Esophagus mucosa (tissue), 1 donor: Measurements from ENCODE around the gene SMURF1. TPM values are rescaled to one million over a fixed set of nuclear protein-coding genes. Genes with fewer than 3 reads are reported as not detected.

ENCODE experiments used
- ATAC-seq: fragments of 200-7000 bp; cut with Tn5 transposase; one replicate; pipeline ENCODE4 v1.9.1; 2020
- total RNA-seq: library from RNA; stranded (reverse); gene quantifications from one replicate; pipeline ENCODE4 v1.2.4, GENCODE V29; 2023
- donor health status: DM: yes; HTN: yes; CAD: no.

The SMURF1 gene
- total RNA-seq, 1 donor from 2014 or later, result 27.4 TPM

- ATAC-seq, result no peak
Observed at GRCh38 chr7:99004216-99004615, 139.7 kb downstream of the SMURF1 start.

GRCh38 chr7:99003419-99003818 is 140.5 kb downstream of the SMURF1 start:
- no peak for ATAC-seq

GRCh38 chr7:99002827-99003212 is 141.1 kb downstream of the SMURF1 start:
- ATAC-seq, result no peak

DNA sequence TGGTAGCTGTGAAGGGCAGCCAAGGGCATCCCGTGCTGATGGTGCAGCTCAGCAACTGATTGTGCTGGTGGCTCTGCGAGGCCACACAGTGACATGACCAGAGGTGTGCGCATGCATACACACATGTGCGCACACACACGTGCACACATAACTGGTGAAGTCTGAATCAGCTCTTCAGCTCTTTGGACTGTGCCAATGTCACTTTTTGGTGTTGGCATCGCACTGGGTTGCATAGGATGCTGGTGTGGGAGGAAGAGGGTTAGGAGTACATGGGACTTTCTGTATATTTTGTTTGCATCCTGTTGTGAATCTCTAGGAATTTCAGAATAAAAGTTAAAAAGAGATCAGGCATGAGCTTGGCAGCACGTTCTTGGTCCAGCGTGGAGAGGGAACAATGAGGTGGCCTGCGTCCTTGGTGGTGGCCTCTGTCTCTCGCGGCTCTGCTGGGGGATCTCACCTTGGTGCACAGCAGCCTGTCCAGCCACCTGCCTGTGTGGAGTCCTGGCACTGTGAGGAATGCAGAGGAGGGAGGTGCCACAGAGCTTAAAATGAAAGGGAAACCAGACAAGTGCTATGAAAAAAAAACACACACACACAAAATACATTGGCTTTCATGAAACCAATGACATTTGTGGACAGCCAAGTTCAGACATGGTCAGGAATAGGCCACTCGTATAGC is 141.6 kb downstream of the SMURF1 start:
- ATAC-seq, result no peak

DNA sequence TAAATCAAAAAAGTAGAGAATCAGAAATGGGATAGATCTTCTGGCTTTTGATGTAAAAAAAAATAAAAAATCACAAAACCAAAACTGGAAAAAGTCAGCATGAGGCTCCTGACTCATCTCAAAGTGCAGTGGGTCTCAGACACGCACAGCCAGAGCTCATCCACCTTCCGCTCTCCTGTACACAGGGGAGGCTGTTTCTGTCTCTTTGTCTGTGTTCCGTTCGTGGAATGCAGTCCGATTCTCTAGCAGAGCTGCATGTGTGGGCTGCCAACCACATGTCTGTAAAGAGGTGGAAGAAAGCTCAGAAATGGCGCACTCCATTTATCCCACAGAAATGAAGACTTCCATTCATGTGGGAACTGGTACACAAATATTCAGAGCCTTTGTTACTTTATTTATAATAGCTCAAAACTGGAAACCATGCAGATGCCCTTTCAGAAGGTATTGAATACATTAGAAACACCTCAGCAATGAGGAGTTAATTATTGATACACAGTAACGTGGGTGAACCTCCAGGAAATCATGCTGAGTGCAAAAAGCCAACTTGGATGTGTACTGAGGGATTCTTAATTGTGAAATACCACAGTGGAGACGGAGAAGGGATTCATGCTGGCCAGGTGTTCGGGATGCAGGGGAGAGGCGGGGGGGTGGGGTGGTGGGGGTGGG is 142.3 kb downstream of the SMURF1 start:
- ATAC-seq, result no peak

- no peak for ATAC-seq
Observed at GRCh38 chr7:99000904-99001465, 142.9 kb downstream of the SMURF1 start.

GRCh38 chr7:99000196-99000903 is 143.6 kb downstream of the SMURF1 start:
- peak; percentile 27 for ATAC-seq

DNA sequence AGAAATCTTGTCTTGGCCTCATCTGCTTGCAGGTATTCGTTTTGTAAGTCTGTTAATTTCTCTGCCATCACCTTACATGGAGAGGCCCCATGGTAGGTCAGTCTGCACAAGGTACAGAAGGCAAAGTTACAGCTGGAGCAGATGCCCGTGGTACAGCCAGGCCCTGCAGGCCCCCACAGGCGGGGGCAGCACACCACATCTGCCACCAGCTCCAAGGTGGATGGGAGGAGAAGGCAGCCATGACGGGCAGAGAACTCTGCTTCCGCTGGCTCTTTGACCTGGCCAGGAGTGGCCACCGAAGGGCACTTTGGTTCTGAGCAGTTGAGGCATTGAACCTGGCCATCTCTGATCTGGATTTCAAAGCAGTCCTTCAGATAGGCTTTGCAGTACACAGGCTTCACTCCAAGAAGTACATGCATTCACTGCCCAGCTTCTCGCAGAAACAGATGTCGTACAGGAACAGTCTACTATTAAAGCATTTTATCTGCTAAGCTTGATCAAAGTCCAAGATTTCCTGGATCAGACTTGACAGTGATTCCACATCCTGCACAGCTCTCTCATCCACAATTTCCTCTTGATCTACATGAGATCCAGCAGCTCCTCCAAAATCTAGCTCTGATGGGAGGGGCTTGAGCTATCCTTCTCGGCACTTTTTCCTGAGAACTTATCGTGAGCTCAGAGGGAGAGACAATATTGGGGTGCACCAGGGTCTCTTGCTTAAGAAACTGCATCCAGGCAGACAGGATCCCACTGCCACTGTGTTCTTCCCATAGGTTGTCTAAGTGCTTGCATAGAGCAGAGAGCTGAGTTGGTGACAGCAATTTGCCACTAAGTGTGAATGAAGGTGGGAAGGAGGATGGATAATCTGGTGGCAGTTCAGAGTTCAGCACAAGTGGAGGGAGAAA is 144.8 kb downstream of the SMURF1 start:
- ATAC-seq, result no peak

- no peak for ATAC-seq
Observed at GRCh38 chr7:98997846-98998245, 146.1 kb downstream of the SMURF1 start.

- ATAC-seq, result no peak
Observed at GRCh38 chr7:98996150-98996552, 147.8 kb downstream of the SMURF1 start.

DNA sequence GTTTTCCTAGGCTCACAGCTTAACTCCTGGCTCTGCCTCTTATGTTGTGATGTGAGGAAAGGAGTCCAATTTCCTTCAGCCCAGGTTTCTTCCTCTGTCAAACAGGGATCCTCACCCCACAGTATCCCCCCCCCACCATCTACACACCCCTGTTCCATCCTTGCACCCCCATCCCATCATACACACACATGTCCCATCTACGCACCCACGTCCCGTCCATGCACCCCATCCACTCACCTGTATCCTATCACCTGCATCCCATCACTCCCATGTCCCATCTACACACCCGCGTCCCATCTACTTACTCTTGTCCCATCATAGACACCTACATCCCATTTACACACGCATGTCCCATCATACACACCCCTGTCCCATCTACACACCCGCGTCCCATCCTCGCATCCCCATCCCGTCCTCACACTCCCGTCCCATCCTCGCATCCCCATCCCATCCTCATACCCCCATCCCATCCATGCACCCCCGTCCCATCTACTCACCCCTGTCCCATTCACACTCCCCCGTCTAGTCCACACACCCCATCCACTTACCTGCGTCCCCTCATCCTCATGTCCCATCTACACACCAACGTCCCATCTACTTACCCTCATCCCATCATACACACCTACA is 148.3 kb downstream of the SMURF1 start:
- ATAC-seq, result peak; percentile 8

- no peak for ATAC-seq
Observed at GRCh38 chr7:98995111-98995510, 148.8 kb downstream of the SMURF1 start.

- ATAC-seq, result no peak
Observed at GRCh38 chr7:98994046-98994944, 149.6 kb downstream of the SMURF1 start.

DNA sequence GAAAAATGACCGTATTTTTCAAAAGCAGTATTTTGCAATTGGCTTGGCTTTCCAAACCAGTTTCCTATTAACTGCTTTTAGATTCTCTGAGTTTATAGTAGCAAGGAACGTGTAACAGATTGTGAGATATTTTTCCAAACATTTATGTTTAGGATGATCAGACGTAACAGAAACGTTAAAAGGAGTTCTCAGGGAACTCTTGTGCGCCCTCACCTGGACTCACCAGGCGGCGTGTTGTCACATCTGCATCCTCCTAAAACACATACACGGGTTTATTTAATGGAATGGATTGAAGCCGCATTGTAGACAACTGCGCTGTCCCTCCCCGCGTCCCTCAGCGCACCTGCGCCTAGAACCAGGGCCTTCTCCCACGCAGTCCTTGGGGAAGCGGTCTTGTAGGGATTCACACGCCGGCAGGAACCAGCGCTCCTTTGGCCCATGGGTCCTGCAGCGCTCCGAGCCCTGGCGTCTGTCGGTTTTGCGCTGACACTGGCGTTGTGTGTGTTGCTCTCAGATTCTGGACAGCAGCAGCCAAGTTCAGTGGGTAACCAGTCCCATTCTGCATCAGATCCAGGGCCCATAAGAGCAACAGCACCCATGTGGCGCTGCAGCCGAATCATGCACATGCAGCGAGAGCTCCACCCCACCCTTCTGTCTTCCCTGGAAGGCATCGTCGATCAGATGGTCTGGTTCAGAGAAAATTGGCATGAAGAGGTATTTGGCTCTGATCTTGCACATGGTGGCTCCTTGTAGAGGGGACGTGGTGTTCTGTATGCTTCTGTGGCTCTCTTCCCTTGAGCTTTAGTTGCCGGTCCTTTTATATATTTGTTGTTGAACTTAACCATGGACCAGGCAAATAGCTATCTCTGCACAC is 150.6 kb downstream of the SMURF1 start:
- ATAC-seq, result no peak

DNA sequence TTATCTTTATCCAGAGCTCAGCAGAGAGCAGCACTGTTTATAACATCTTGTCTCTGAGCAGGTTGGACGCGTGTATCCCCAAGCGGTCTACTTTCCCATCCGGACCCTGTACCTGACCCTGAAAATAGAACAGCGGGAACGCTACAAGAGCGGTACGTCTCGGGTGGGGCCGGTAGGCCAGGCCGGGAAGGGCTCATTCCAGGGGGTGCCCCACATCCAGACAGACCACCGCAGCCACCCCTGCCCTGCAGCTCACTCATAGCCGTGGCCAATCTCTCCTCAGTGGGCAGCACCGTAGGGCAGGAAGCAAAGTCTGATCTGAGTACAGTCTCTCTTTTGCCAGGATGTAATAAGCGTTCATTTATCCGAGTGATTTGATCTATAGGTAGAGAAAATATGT is 151.8 kb downstream of the SMURF1 start:
- ATAC-seq, result no peak

DNA sequence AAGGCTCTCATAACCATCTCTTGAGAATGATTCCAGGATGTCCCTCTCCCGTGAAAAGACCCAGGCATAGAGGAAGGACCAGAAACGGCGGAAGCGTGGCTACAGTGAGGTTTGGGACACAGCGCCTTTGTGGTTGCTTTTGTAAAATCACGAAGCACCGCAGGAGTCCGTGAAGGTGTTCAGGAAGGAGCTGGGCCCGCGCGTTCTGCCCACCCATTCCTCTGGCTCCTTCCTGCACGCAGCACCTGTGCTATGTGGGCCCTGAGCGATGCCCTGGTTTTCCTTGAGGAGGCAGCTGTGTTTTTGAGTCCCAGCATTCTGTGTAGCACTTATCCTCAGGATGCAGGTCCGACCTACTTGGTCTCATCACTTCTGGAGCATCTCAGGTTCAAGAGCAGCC is 152.8 kb downstream of the SMURF1 start:
- ATAC-seq, result no peak

DNA sequence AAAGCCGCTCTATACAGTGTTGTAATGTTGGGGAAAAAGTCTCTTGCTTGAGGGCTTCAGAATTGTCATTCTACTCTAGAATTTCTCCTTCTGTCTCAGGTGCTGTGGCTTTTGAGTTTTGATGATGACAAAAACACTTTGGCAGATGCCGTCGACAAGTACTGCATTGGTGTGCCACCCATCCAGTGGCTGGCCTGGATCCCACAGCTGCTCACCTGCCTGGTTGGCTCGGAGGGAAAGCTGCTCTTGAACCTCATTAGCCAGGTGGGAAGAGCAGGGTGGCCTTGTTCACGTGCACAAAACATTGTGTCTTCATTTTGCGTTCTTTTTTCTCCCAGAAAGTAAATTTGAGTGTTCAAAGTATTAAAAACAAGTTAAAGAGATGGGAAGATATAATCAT is 153.6 kb downstream of the SMURF1 start:
- no peak for ATAC-seq

GRCh38 chr7:98988641-98989040 is 155.3 kb downstream of the SMURF1 start:
- no peak for ATAC-seq

GRCh38 chr7:98985945-98986344 is 158.0 kb downstream of the SMURF1 start:
- ATAC-seq, result no peak

GRCh38 chr7:98985406-98985805 is 158.5 kb downstream of the SMURF1 start:
- no peak for ATAC-seq
